Cerebellar nuclear complex (tissue), 1 donor: Measurements from ENCODE around the gene EIF4EBP3.

ENCODE experiments used
- DNase-seq, 2 experiments: peaks; one replicate each; lab custom pipeline; 2025; lab: John Stamatoyannopoulos, UW

Gene EIF4EBP3

DNA sequence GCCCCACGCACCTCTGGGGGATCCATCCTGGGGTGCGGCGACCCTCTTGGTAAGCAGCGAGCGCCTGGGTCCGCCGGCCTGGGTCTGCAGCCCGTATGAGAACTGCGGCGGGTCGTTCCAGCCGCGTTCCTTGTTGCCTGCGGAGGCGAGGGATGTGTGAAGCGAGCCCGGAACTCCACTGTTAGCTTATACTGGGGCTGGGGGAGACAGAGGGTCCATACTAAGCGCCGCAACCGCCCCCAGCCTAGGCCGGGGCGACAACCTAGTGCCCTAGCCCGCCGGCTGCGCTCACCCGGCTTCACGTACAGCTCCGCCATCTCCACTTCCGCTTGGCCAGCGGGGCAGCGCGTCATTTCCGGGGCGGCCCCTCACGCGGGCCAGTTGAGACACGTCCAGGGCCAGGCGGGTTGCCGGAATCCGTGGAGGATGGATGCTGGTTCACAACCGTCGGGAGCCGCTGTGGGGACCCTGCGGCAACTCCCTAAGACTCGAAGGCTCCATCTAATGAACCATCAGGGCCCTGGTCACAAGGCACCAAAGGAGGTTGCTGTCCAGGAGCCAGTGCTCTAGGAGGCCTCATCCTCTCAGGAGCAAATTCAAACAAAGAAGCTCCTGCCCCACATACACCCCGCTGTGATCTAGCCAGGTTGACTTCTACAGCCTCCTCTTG is 9.8 kb downstream of the EIF4EBP3 start, which contains the start of gene SRA1:
SRA1 (minus strand) TSS at position 338 of the 670 bp plus-strand sequence; CDS start at position 317, 21 bp downstream.
- DNase-seq = peak; percentile 79 to 83

DNA sequence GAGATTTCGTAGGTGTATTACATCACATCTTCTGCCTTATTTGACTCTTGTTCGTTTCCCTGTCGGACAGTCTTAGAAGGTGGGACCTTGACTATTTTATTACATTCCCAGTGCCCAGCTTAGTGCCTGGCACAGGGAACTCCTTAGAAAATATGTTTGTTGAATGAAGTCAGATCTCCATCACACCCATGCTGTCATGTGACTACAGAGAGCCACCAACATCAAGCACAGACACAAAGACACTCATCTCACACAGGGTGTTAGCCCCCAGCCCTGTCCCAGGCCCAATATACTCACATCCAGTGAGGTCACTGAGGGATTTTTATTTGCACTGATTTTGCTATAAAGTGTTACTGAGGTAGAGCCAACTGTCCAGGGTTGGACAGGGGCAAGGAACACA is 10.5 kb downstream of the EIF4EBP3 start:
- no peak for DNase-seq

DNA sequence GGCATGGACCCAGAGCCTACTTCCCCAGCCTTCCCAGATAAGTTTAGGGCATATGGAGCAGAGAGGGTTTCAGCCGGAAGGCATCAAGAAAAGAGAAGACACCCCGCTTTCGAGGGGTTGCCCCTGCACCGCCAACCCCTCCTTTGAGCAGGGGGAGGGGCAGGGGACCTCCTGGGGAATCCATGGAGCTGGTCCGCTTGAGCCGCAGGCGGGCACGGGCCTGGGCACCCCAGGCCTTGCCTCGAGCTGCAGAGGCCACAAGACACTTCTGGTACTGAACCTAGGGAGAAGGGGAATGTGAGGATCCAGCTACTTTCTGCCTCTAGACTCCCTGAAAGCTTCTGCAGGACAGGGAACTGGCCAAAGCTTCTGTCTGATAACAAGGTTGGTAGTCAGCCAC is 11.1 kb downstream of the EIF4EBP3 start:
- no peak for DNase-seq

DNA sequence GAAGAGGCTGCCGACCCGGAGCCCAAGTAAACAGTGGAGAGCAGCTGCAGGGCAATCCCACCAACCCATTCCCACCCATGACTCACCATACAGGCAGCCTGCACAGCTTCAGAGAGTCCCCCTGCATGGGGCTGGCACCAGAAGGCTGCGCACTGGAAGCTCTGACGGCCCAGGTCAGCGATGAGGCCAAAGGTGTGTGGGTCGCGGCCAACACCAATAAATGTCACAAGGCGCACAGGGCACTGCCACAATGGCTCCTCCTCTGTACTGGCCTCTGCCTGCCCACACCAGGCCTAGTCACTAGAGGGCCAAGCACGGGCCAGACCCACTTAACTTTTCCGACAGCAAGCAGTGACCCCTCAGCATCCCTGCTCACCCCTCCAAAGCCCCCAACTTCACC is 12.8 kb downstream of the EIF4EBP3 start:
- no peak for DNase-seq

DNA sequence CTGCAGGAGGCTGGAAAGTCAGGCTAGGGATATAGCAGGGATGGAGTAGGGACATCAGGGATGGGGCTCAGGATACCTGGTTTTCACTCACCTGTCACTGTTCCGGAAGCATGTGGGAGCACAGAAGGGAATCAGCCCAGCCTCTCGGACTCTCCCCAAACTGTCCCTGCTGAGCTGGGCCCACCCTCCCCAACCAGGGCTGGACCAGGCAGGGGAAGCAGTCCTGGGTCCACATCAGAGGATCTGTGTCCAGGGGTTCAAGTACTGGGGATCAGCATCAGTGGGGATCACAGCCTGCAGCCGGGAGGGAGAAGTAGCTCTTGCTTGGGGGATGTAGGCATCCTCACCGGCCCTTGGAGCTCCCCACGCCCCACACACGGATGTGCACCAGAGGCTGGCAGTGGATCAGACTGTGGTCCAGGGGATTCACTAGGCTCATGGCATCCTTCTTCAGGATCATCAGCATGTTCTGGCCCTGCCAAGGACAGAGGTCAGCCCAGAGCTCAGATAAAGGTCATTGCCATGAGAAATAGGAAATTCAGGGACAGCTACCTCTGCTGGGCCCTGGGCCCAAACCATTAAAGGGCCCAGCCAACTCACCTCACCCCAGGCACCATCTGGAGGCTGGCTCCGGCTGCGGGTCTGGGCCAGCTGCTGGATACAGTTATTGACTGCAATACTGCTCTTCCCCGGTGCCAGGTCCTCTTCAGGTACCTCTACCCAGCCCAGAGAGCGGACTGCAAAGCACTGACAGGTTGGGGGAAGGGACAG is 14.5 kb downstream of the EIF4EBP3 start:
- no peak for DNase-seq

DNA sequence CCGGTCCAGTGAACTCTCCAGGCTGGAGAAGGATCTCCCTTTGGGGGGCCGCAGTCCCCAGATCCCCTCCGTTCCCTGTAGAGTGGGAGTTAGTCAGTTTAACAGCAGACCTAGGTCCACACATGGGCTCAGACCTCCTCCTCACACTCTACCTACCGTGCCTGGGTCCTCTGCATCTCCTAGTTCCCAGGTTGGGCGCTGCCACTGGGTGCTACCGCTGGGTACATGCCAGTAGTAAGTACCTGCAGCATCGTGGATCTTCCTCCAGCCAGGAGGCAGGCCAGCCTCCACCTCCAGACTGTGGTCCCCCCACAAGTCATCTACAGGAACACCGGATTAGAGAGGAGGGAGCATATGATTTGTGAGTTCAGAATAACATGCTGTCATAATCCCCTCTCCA is 16.1 kb downstream of the EIF4EBP3 start:
- DNase-seq = no peak

DNA sequence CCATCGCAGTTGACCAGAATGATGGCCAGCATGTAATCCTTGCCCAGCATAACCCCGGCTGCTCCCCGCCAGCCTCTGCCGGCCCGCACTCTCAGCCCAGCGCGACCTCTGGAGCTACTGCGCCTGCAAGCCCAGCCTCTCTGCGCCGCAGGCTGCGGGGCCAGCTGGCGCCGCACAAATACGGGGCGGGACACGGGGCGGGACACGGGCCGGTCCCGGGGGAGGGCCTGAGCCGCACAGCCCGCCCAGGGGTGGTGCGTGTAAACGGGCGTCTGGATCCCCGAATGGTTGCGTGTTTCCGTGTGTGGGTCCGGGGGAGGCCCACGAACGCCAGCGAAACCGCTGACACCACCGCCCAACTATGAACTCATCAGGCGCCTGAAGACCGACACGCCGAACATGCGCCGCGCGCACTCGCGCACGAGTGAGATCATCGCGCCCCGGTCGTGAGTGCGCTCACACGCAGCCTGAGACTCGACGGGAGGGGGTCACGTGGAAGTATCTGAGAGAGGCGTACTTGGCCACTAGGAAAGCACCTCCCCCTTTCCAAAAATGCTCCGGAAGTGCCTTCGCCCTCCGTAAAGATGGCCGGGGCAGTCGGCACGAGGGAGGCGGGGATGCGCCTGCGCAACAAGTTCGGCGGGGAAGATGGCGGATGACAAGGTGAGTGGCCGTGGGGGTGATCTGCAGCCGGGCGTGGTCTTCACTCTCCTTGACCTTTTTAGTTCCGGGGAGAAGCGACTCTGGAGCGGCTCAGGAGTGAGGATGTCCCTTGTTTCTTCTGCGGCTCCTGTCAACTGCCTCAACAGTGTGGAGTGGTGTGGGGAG is 16.9 kb downstream of the EIF4EBP3 start, which contains the start of the genes APBB3 and SLC35A4:
APBB3 (minus strand) TSS at position 403 of the 828 bp plus-strand sequence; CDS start at position 50, 353 bp downstream.
SLC35A4 (plus strand) TSS at position 633 of the 828 bp plus-strand sequence. CDS start 2,342 bp downstream, outside the sequence.
- peak; percentile 97 to 99 for DNase-seq

DNA sequence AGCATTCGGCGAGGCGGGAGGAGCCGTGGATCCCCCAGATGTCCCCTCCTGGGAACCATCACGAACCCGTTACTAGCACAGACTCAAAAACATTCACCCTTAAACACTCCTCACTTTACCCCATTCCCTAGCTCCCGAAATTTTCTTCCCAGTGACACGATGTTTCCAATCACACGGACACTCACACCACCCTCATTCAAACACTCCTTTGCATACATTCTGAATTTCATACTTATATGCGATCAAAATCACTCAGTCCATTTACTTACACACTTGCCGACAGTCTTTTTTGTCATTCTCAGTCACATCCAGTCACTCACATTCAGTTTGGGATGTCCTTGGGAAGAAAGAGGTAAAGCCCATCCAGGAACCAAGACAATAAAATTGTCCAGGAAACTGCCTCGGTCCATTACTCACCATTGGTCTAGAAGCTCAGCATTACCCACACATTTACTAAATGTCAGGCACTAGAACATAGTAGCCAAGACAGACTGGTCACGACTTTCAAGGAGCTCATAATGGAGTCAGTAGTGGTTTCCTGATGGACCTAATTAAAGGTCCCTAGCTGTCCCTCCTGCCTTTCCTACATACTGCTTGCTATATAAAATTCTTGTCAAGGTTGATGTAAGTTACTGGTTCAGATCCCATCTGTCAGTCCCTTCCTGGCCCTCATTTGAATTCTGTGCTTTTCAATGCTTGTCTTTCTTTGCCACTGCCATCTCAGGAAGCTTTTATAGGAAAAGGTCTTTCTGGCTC is 17.7 kb downstream of the EIF4EBP3 start:
- DNase-seq = no peak

DNA sequence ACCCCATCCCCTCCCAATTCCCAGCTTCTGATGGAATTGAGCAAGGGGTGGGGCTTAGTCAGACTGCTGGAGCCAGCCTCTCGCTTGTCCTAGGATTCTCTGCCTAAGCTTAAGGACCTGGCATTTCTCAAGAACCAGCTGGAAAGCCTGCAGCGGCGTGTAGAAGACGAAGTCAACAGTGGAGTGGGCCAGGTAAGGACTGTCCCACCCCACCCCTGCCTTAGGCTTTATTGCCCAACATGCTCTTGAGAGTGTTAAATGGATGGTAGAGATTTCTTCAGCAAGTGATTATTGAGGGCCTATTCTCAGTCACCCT is 18.3 kb downstream of the EIF4EBP3 start:
- no peak for DNase-seq

DNA sequence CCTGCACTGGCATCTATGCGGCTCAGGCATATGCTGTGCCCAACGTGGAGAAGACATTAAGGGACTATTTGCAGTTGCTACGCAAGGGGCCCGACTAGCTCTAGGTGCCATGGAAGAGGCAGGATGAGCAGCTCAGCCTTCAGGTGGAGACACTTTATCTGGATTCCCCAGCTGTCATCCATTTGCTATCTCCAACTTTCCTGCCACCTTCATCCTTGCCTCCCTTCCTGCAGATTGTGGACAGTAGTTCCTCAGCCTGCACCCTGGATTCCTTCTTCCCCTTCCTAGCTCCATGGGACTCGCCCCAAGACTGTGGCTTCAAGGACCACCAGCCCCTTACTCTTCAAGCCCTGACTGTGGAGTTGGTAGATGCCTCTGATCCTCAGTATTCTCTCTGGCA is 19.2 kb downstream of the EIF4EBP3 start:
- no peak for DNase-seq

DNA sequence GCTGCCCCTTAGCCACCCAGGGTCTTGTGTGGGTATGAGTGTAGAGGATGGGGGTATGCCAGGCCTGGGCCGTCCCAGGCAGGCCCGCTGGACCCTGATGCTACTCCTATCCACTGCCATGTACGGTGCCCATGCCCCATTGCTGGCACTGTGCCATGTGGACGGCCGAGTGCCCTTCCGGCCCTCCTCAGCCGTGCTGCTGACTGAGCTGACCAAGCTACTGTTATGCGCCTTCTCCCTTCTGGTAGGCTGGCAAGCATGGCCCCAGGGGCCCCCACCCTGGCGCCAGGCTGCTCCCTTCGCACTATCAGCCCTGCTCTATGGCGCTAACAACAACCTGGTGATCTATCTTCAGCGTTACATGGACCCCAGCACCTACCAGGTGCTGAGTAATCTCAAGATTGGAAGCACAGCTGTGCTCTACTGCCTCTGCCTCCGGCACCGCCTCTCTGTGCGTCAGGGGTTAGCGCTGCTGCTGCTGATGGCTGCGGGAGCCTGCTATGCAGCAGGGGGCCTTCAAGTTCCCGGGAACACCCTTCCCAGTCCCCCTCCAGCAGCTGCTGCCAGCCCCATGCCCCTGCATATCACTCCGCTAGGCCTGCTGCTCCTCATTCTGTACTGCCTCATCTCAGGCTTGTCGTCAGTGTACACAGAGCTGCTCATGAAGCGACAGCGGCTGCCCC is 19.8 kb downstream of the EIF4EBP3 start:
- no peak for DNase-seq

DNA sequence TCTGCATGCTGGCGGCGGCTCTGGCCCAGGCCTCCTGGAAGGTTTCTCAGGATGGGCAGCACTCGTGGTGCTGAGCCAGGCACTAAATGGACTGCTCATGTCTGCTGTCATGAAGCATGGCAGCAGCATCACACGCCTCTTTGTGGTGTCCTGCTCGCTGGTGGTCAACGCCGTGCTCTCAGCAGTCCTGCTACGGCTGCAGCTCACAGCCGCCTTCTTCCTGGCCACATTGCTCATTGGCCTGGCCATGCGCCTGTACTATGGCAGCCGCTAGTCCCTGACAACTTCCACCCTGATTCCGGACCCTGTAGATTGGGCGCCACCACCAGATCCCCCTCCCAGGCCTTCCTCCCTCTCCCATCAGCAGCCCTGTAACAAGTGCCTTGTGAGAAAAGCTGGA is 20.4 kb downstream of the EIF4EBP3 start:
- no peak for DNase-seq

DNA sequence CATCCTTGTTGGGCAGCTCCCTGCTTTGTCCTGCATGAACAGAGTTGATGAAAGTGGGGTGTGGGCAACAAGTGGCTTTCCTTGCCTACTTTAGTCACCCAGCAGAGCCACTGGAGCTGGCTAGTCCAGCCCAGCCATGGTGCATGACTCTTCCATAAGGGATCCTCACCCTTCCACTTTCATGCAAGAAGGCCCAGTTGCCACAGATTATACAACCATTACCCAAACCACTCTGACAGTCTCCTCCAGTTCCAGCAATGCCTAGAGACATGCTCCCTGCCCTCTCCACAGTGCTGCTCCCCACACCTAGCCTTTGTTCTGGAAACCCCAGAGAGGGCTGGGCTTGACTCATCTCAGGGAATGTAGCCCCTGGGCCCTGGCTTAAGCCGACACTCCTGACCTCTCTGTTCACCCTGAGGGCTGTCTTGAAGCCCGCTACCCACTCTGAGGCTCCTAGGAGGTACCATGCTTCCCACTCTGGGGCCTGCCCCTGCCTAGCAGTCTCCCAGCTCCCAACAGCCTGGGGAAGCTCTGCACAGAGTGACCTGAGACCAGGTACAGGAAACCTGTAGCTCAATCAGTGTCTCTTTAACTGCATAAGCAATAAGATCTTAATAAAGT is 21.1 kb downstream of the EIF4EBP3 start:
- no peak for DNase-seq

DNA sequence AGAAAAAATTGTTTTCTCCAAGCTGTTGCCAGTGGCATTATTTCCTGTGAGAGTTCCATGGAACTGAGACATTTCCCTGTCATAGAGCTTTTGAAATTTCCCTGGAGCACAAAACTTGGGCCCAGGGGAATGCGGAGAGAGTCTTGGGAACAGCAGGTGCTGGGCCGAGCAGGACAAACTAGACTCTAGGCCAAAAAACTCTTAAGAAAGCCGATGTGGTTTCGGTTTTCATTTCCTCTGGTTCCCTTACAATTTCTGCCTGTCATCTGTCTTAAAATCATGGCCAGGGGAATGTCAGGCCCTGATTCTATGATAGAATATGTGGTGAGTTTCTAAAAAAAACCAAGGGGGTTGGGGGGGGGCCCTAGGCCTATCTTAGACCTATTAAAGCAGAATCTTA is 21.7 kb downstream of the EIF4EBP3 start:
- no peak for DNase-seq

DNA sequence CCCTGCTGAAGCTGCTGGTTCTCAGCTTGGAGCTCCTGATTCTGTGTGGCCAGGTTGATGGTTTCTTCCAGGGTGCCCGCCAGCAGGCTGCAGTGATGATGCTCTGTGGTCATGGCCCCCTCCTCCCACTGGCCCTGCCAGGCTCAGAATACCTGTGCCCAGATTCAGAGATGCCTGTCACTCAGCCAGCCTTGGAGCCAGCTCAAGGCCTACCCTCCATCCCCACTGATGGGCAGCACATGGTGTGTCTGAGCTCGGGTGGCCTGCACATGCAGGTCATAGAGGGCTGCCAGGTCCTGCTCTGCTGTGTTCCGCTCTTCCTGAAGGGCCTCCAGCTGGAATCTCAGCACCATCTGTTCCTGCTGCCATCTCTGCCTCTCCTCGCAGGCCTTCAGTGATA is 22.6 kb downstream of the EIF4EBP3 start:
- DNase-seq = peak; percentile 30 to 72

DNA sequence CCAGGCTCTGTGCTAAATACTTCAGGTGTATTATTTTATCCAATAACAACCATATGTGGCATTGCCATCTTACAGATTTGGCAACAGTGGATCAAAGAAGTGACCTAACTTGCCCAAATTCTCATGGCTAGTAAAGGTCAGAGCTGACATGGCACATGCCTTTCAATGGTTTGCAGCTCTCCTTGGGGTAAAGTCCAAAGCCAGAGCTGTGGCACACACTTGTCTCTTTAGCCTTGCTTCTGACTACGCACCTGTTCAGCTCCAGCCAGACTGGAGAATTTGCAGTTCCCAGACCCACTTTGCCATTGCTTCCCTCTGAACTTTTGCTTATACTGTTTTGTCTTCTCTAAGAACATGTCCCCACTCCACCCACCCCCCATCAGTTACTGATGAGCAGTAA is 23.0 kb downstream of the EIF4EBP3 start:
- DNase-seq = no peak

DNA sequence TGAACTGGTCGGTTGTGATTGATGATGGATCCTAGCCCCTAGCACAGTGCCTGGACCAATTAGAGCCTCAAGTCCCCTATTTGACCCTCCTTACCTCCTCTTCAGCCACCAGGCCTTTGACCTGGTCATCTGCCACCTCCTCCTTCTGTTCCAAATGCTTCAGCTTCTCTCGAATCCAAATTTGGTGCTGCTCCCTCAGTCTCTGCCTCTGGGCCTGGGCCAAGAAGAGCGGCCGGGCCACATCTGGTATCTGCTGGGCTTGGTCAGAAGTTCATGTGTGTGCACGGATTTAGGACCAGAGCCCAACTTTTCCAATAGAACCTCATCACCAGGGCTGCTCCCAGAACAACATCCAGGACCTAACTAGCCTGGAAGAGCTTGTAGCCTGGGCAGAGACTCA is 23.6 kb downstream of the EIF4EBP3 start:
- no peak for DNase-seq

DNA sequence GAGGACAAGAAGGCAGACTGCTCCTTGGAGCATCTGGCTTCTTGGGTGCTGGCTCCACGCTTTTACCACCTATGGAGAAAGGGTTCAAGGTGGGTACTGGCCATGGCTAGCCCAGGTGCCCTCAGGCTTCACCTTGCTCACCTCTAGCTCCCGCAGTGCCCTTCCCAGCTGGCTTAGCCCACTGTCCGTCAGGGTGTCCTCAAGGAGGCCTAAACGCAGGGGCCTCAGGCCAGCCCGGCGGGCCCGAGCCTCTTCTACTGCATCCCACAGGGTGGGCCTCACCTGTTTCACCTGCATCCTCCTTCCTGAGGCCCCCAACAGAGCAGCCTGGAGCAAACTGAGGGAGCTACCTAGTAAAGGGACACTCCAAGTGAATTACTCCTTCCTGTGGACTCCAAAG is 26.2 kb downstream of the EIF4EBP3 start:
- no peak for DNase-seq

DNA sequence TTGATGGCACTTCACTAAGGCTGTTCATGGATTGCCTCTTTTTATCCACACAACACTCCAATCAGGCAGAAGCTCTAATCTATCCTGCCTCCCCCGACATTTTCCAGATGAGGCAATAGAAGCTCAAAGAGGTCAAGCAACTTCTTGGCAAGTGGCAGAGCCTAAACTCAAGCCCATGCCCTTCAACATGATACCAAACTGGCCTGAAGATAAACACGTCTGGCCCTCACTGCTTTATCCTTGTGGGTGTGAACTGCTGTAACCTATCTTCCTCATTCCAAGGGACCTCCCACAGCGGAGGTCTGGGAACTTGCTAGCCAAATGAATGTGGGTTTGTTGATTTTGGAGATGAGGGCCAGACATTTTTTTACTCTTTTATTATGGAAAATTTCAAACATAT is 26.7 kb downstream of the EIF4EBP3 start:
- no peak for DNase-seq

DNA sequence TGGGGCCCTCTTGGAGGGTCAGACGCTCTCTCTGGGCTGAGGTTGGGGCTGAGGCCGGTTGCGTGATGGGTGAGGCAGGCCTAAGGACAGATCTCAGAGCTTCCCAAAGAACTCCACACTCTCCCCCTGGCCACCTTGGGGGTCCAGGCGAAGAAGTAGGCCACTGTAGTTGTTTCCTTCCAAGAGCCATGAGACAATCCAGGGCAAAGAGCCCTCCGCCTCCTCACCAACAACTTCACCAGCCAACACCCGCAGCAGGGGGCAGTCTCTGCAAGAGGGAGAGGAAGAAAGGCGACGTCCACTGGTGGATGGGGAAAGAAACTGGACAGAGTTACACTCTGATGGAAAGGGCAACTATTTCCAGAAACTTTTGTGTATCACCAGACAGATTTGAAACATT is 27.8 kb downstream of the EIF4EBP3 start:
- no peak for DNase-seq

DNA sequence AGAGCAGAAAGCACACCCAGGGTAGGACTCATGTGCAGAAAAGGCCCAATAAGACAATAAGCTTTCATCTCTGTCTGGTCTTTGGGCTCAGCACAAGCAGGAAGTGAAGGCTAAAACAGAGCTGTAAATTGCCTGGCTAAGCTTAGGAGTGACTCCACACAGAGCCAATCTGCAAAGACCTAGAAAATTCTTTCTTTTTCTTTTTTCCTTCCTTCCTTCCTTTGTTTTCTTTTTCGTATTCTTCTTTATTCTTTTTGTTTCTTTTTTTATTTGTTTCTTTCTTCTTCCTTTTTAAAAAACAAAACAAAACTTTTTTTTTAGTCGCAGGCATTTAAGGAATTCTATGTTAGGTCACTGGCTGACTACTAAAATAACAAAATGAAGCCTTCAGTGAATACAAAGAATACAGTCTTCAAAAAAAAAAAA is 29.3 kb downstream of the EIF4EBP3 start:
- DNase-seq = no peak
